ENCODE results near the gene CIDEC. TPM values are rescaled to one million over a fixed set of nuclear protein-coding genes. Genes with fewer than 3 reads are reported as not detected.
"Not testable (repeated sequence)": the region's sequence is repeated elsewhere in the genome, so short reads cannot be mapped to it uniquely, and the experiment has no call there.

The CIDEC gene
- total RNA-seq, 3 donors from 2014 or later = 92.3 to 1,697 (median 153) TPM

- H3K9me3 ChIP-seq = no peaks in the 10 kb centered on the region
- DNase-seq (ENCODE audit: low spot score in 2 of 2) = no peak
- peaks cover 0 to 4% of the 10 kb centered on the region in 2 donors for H3K4me1 ChIP-seq
- intact Hi-C loops (cut with DNase I; ENCODE audit: low total_unique reads) = no loop called here
- TF ChIP-seq, protein P1, sequence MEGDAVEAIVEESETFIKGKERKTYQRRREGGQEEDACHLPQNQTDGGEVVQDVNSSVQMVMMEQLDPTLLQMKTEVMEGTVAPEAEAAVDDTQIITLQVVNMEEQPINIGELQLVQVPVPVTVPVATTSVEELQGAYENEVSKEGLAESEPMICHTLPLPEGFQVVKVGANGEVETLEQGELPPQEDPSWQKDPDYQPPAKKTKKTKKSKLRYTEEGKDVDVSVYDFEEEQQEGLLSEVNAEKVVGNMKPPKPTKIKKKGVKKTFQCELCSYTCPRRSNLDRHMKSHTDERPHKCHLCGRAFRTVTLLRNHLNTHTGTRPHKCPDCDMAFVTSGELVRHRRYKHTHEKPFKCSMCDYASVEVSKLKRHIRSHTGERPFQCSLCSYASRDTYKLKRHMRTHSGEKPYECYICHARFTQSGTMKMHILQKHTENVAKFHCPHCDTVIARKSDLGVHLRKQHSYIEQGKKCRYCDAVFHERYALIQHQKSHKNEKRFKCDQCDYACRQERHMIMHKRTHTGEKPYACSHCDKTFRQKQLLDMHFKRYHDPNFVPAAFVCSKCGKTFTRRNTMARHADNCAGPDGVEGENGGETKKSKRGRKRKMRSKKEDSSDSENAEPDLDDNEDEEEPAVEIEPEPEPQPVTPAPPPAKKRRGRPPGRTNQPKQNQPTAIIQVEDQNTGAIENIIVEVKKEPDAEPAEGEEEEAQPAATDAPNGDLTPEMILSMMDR (IDR thresholded peaks at IDR 0.05) = no peak
- TF ChIP-seq POLR2AphosphoS5 (IDR thresholded peaks at IDR 0.05) (no peak), POLR2A (IDR thresholded peaks at IDR 0.05) (no peak)
- H3K4me3 ChIP-seq = no peak overlapping the region
- H3K36me3 ChIP-seq = no peaks in the 10 kb centered on the region
- no peaks in the 10 kb centered on the region for H3K27me3 ChIP-seq
- H3K27ac ChIP-seq = no peak overlapping the region
Measured at GRCh38 chr3:9855594-9855993, 24.5 kb downstream of the CIDEC start.

DNA sequence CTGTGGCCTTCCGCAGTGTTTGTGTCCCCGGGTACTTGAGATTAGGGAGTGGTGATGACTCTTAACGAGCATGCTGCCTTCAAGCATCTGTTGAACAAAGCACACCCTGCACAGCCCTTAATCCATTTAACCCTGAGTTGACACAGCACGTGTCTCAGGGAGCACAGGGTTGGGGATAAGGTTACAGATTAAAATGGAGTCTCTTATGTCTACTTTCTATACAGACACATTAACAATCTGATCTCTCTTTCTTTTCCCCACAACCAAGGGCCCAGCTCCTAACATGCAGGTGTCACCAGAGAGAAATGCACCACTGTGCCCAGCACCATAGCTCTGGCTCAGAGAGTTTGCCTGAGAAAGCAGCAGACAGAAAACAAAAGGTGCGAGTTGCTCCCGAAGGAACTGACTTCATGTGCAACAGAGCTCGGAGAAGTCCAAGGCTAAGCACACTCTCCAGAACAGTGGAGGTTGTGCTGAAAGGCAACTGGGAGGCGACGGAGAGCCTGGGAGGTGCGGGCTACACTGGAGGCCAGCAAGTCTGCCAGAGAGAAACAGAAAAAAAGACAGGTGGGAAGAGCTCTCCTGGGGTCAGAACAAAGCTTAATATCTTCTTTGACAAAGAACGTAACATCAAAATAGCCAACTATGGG lies 25.6 kb downstream of the CIDEC start:
- H3K36me3 ChIP-seq; intact Hi-C loops (cut with DNase I; ENCODE audit: low total_unique reads); H3K4me1 ChIP-seq; H3K4me3 ChIP-seq; DNase-seq (ENCODE audit: low spot score in 2 of 2); H3K9me3 ChIP-seq; H3K27me3 ChIP-seq; H3K27ac ChIP-seq: not testable (repeated sequence)

- TF ChIP-seq, protein P1 (IDR thresholded peaks at IDR 0.05) = no peak
- no peak for TF ChIP-seq POLR2A (IDR thresholded peaks at IDR 0.05)
- no peak for TF ChIP-seq POLR2AphosphoS5 (IDR thresholded peaks at IDR 0.05)
- H3K9me3 ChIP-seq = no peaks in the 10 kb centered on the region
- no peak overlapping the region for H3K27ac ChIP-seq
- DNase-seq (ENCODE audit: low spot score in 2 of 2) = no peak
- no peaks in the 10 kb centered on the region for H3K36me3 ChIP-seq
- intact Hi-C loops (cut with DNase I; ENCODE audit: low total_unique reads) = no loop called here
- no peak overlapping the region for H3K4me3 ChIP-seq
- H3K4me1 ChIP-seq = peaks cover 0 to 4% of the 10 kb centered on the region in 2 donors
- no peaks in the 10 kb centered on the region for H3K27me3 ChIP-seq
Measured at GRCh38 chr3:9852528-9852927, 27.5 kb downstream of the CIDEC start.

GRCh38 chr3:9851926-9852325 lies 28.1 kb downstream of the CIDEC start:
- peak overlapping the region; percentile 67 to 84 for H3K27ac ChIP-seq
- H3K9me3 ChIP-seq; H3K36me3 ChIP-seq; H3K4me3 ChIP-seq; intact Hi-C loops (cut with DNase I; ENCODE audit: low total_unique reads); H3K27me3 ChIP-seq; DNase-seq (ENCODE audit: low spot score in 2 of 2); H3K4me1 ChIP-seq: not testable (repeated sequence)

GRCh38 chr3:9851383-9851782 lies 28.7 kb downstream of the CIDEC start:
- intact Hi-C loops (cut with DNase I; ENCODE audit: low total_unique reads); DNase-seq (ENCODE audit: low spot score in 2 of 2); H3K4me1 ChIP-seq; H3K4me3 ChIP-seq; H3K9me3 ChIP-seq; H3K36me3 ChIP-seq; H3K27me3 ChIP-seq: not testable (repeated sequence)
- H3K27ac ChIP-seq = peak overlapping the region; percentile 67 to 84

DNA sequence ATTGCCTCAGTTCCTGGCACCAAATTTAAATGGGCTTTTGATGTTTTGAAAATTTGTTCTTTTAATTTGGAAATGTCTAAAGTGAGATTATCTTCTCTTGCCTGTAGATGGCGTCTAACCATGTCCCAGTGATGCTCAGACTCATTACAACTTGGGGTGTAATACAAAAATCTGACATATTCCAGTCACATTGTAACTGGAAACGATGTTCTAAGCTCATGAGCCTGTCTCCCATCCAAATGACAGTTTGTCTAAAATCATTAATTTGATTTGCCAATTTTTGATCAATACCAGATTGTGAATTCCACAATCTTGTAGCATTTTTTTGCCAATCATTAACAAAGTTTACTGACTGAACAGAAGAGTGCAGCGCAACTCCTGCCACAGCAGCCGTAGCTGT lies 31.2 kb downstream of the CIDEC start:
- not testable (repeated sequence) for H3K27me3 ChIP-seq; H3K36me3 ChIP-seq; DNase-seq (ENCODE audit: low spot score in 2 of 2); H3K27ac ChIP-seq; H3K4me3 ChIP-seq; H3K9me3 ChIP-seq; H3K4me1 ChIP-seq
- peak in 1 of 3 donors; percentile 61 for TF ChIP-seq POLR2AphosphoS5 (IDR thresholded peaks at IDR 0.05)
- TF ChIP-seq, protein P1 (IDR thresholded peaks at IDR 0.05) = peak; percentile 14 to 61 (median 46)
- intact Hi-C loops (cut with DNase I; ENCODE audit: low total_unique reads) = loop anchor here (10.0 kb wide), 1 partner anchor 96 kb away; no protein-coding TSS in a partner anchor

DNA sequence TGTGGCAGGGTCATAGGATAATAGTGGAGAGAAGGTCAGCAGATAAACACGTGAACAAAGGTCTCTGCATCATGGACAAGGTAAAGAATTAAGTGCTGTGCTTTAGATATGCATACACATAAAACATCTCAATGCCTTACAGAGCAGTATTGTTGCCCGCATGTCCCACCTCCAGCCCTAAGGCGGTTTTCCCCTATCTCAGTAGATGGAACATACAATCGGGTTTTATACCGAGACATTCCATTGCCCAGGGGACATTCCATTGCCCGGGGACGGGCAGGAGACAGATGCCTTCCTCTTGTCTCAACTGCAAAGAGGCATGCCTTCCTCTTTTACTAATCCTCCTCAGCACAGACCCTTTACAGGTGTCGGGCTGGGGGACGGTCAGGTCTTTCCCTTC lies 32.2 kb downstream of the CIDEC start:
- not testable (repeated sequence) for H3K4me3 ChIP-seq; H3K9me3 ChIP-seq; H3K36me3 ChIP-seq; H3K4me1 ChIP-seq; DNase-seq (ENCODE audit: low spot score in 2 of 2); H3K27me3 ChIP-seq
- intact Hi-C loops (cut with DNase I; ENCODE audit: low total_unique reads) = loop anchor here (10.0 kb wide), 1 partner anchor 97 kb away; no protein-coding TSS in a partner anchor
- peak overlapping the region in 1 of 2 donors; percentile 12 for H3K27ac ChIP-seq

Data from breast epithelium (tissue), 4 donors.